Smooth muscle cell of trachea (primary cell): ENCODE data around the gene RBM46. TPM values are rescaled to one million over a fixed set of nuclear protein-coding genes. Genes with fewer than 3 reads are reported as not detected.

ENCODE experiments used
- total RNA-seq: library from RNA; depleted of rRNA; stranded (reverse); fragments of >200 nt; gene quantifications from 2 replicates; pipeline ENCODE4 v1.2.1, GENCODE V29; 2014

The RBM46 gene, protein sequence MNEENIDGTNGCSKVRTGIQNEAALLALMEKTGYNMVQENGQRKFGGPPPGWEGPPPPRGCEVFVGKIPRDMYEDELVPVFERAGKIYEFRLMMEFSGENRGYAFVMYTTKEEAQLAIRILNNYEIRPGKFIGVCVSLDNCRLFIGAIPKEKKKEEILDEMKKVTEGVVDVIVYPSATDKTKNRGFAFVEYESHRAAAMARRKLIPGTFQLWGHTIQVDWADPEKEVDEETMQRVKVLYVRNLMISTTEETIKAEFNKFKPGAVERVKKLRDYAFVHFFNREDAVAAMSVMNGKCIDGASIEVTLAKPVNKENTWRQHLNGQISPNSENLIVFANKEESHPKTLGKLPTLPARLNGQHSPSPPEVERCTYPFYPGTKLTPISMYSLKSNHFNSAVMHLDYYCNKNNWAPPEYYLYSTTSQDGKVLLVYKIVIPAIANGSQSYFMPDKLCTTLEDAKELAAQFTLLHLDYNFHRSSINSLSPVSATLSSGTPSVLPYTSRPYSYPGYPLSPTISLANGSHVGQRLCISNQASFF
- total RNA-seq: 0.15 and 0.17 TPM in 2 replicates

DNA sequence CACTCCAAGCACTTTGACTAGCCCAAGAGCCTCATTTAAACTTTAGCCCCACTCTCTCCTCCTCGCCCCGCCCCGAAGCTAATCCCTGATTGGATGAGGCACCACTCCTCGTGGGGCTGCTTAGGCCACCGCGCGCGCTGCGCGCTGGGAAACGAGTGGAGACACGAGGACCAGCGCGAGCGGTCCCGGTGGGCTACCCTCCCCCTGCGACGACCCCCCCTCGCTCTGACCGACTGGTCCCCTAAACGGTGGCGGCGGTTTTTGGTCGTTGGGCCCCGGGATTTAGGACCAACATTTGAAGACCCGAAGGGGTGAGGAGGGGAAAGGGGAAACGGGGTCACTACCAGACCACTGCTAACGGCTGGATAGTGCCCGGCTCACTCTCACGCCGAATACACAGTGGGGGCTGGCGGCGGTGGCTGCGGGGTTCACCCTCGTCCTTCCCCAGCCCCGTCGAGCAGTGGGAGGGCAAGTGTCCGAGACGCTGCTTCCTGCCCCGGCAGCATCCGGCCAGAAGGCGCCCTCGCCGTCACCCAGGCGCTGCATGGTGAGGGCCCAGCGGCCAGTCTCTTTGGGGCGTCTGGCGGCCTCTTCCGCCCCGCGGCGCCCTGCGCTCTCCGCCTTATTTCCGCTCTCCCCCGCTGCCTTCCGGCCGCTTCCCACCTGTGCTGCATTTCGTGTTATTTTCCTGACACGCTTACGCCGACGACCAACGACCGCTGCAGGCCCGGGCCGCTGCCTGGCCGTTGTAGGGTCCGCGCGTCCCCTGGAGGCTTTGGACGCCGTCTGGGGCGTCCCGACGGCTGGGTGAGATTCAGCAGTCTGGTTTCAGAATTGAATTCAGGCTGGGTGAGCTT is at the start of gene RBM46:
RBM46 (plus strand) TSS at position 147 of the 857 bp plus-strand sequence. CDS start 15,481 bp downstream, outside the sequence.

DNA sequence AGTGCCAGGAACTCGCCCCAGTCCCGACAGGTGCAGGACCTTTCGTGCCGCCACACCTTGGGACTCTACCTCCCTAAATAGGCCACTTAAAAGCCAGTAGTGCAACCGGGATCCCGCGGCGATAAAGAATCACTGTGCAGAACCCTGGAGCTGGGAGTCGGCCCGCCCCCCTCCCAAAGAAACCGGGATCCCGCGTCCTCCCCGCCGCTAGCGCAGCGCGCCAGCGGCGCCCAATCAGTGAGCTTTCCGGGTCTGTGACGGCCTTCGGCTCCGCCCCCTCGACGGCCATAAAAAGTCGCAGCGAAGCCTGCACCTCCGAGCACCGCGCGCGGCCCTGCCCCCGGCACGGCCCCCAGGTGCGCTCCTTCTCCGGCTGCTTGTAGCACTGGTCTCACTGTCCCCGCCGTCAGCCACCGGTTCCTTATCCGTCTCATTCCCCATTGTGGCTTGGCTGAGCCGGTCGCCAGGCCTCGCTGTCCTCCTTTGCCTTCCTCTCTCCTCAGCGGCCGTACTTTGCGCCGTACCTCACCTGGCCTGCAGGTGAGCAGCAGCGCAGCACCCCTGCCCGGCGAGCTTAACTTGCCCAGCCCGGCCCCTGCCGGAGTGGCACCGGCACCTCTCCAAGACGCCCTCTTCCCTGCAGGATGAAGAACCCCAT is 37.3 kb upstream of the RBM46 start, which contains the start of gene LRAT:
LRAT (plus strand) TSS at position 318 of the 658 bp plus-strand sequence; CDS start at position 645, 327 bp downstream.

Other genes starting within 250 kb of the RBM46 start
- 87.8 and 119 TPM in 2 replicates for gene PLRG1, start 230.9 kb upstream of the RBM46 start, total RNA-seq
- not detected in 2 replicates for gene FGB, start 218.3 kb upstream of the RBM46 start, total RNA-seq
- gene FGA, start 190.5 kb upstream of the RBM46 start, total RNA-seq: not detected in 2 replicates
- not detected in 2 replicates for gene FGG, start 168.6 kb upstream of the RBM46 start, total RNA-seq
- gene LRAT, start 37.3 kb upstream of the RBM46 start, total RNA-seq: under 0.01 and 0.15 TPM in 2 replicates